Thyroid gland (tissue), 4 donors: ENCODE data around the gene EMILIN1. TPM values are rescaled to one million over a fixed set of nuclear protein-coding genes. Genes with fewer than 3 reads are reported as not detected.
"Not testable (repeated sequence)": the region's sequence is repeated elsewhere in the genome, so short reads cannot be mapped to it uniquely, and the experiment has no call there.

Experiments used
- DNase-seq, 2 donors: peaks; one replicate each; pipeline ENCODE4 v3.0.0-alpha.2; 2019
- H3K27ac ChIP-seq, 3 donors: fragments of 200-600 bp; sonication (generic); 1 replicate in 2 of 3; 2 replicates in 1 of 3; pipeline ENCODE4 v1.5.1; 2016 to 2019; ENCODE audit warnings: mild to moderate bottlenecking in 1 of 3, moderate library complexity in 1 of 3
- H3K27me3 ChIP-seq: fragments of 200-600 bp; sonication (generic); one replicate; pipeline ENCODE4 v1.5.1; 2019
- H3K36me3 ChIP-seq, 2 donors: fragments of 200-600 bp; sonication (generic); one replicate each; pipeline ENCODE4 v1.5.1; 2016 to 2019
- H3K4me1 ChIP-seq, 2 donors: fragments of 200-600 bp; sonication (generic); one replicate each; pipeline ENCODE4 v1.5.1; 2017 to 2019
- H3K4me3 ChIP-seq, 3 donors: fragments of 200-600 bp; sonication (generic); replicated peaks in 1 of 3; 1 replicate in 2 of 3; 2 replicates in 1 of 3; pipeline ENCODE4 v1.5.1; 2016; ENCODE audit warnings: mild to moderate bottlenecking in 1 of 3
- H3K9me3 ChIP-seq: fragments of 200-600 bp; sonication (generic); one replicate; pipeline ENCODE4 v1.5.1; 2017
- POLR2A ChIP-seq, 2 donors: fragments of 450-650 bp; IDR thresholded peaks; one replicate each; pipeline ENCODE4 v1.6.1; 2017; ENCODE audit warnings: antibody characterized with exemption in 2 of 2, mild to moderate bottlenecking in 2 of 2, moderate library complexity in 1 of 2
- WGBS, 2 donors: methylation state at CpG; one replicate each; pipeline ENCODE4 v1.1.5; 2017; 5-methylcytosine and 5-hydroxymethylcytosine counted together
- intact Hi-C: fragments of 100-400 bp; cut with DNase I; formaldehyde crosslinking; loops from one replicate; pipeline ENCODE4 v1.15.1; 2023
- total RNA-seq, 4 donors: library from RNA; depleted of rRNA; stranded (reverse); fragments of >200 nt; gene quantifications; one replicate each; pipeline ENCODE4 v1.2.3, GENCODE V29; 2016
- TF ChIP-seq, protein P1 (sequence below), 6 experiments: fragments of 200-600 bp in 3 of 6; fragments of 450-650 bp in 3 of 6; sonication (generic) in 3 of 6; IDR thresholded peaks; one replicate each; pipeline ENCODE4 v1.5.1; 2016 to 2019; ENCODE audit warnings: antibody characterized with exemption in 6 of 6, mild to moderate bottlenecking in 2 of 6, inconsistent platforms in 1 of 6, moderate library complexity in 1 of 6

The EMILIN1 gene
- total RNA-seq, 4 donors from 2014 or later: 18.6 to 45.4 (median 29.3) TPM

DNA sequence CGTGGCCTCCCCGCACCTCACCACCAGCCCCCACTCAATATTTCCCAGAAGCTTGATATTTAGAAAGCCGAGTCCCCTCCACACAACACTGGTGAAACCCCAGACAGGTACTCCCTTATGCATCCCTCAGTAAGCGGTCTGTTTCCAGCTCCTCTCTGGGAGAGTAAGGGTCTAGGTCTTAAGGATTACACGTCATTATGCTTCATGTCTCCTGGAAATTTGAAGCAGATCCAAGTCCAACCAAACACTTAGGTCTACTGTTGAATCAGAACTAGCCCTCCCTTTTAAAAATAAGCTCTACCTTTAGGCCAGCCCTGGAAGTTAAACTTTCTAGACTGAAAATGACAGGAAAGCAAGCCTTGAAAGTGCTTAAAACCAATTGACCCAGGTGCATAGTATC is 5.5 kb upstream of the EMILIN1 start:
- DNase-seq: no peak
- H3K27ac ChIP-seq: peak overlapping the region in 2 of 3 donors; percentile 44 to 81
- H3K27me3 ChIP-seq: no peaks in the 10 kb centered on the region
- peaks cover 0 to 5% of the 10 kb centered on the region in 2 donors for H3K36me3 ChIP-seq
- TF ChIP-seq POLR2A (IDR thresholded peaks at IDR 0.05): no peak
- TF ChIP-seq, protein P1, sequence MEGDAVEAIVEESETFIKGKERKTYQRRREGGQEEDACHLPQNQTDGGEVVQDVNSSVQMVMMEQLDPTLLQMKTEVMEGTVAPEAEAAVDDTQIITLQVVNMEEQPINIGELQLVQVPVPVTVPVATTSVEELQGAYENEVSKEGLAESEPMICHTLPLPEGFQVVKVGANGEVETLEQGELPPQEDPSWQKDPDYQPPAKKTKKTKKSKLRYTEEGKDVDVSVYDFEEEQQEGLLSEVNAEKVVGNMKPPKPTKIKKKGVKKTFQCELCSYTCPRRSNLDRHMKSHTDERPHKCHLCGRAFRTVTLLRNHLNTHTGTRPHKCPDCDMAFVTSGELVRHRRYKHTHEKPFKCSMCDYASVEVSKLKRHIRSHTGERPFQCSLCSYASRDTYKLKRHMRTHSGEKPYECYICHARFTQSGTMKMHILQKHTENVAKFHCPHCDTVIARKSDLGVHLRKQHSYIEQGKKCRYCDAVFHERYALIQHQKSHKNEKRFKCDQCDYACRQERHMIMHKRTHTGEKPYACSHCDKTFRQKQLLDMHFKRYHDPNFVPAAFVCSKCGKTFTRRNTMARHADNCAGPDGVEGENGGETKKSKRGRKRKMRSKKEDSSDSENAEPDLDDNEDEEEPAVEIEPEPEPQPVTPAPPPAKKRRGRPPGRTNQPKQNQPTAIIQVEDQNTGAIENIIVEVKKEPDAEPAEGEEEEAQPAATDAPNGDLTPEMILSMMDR (IDR thresholded peaks at IDR 0.05): no peak
- peaks cover 21 to 37% of the 10 kb centered on the region in 2 donors for H3K4me1 ChIP-seq
- H3K9me3 ChIP-seq: no peaks in the 10 kb centered on the region
- 72 to 76% methylated on average over 5 of the region's 5 CpGs for WGBS, 2 donors
- intact Hi-C loops: loop anchor here (5.0 kb wide), 1 partner anchor 41 kb away; the partner anchor contains the start of gene TMEM214
- no peak overlapping the region for H3K4me3 ChIP-seq

- intact Hi-C loops: loop anchor here (5.0 kb wide), 1 partner anchor 41 kb away; the partner anchor contains the start of gene TMEM214
- Histone ChIP-seq H3K27me3 (no peaks in the 10 kb centered on the region), H3K36me3 (peaks cover 0 to 3% of the 10 kb centered on the region in 2 donors), H3K9me3 (no peaks in the 10 kb centered on the region), H3K27ac (no peak overlapping the region), H3K4me3 (no peak overlapping the region), H3K4me1 (peaks cover 21 to 36% of the 10 kb centered on the region in 2 donors)
- TF ChIP-seq POLR2A (IDR thresholded peaks at IDR 0.05): no peak
- TF ChIP-seq, protein P1 (IDR thresholded peaks at IDR 0.05): no peak
- 60 to 79% methylated on average over 2 of the region's 2 CpGs for WGBS, 2 donors
- no peak for DNase-seq
These were observed 4.6 kb upstream of the EMILIN1 start for GRCh38 chr2:27073782-27074181.

GRCh38 chr2:27074738-27075565 is 3.5 kb upstream of the EMILIN1 start:
- Histone ChIP-seq H3K36me3 (no peaks in the 10 kb centered on the region), H3K4me1 (peaks cover 17 to 24% of the 10 kb centered on the region in 2 donors), H3K27ac (no peak overlapping the region), H3K27me3 (no peaks in the 10 kb centered on the region), H3K9me3 (no peaks in the 10 kb centered on the region), H3K4me3 (no peak overlapping the region)
- DNase-seq: peak; percentile 26 to 29
- TF ChIP-seq, protein P1 (IDR thresholded peaks at IDR 0.05): no peak
- no peak for TF ChIP-seq POLR2A (IDR thresholded peaks at IDR 0.05)
- 45 to 52% methylated on average over 4 of the region's 4 CpGs for WGBS, 2 donors
- intact Hi-C loops: loop anchor here (5.0 kb wide), 1 partner anchor 43 kb away; the partner anchor contains the start of gene TMEM214

DNA sequence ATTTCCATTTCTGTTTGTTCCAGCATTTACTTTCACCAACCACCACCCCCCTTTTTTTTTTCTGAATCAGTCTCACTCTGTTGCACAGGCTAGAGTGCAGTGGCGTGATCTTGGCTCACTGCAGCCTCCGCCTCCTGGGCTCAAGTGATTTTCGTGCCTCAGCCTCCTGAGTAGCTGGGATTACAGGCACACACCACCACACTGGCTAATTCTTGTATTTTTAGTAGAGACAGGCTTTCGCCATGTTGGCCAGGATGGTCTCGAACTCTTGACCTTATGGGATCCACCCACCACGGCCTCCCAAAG is 2.9 kb upstream of the EMILIN1 start:
- WGBS, 2 donors: 73 to 78% methylated on average over 6 of the region's 6 CpGs
- DNase-seq, H3K9me3 ChIP-seq, H3K36me3 ChIP-seq, intact Hi-C loops, H3K27ac ChIP-seq, H3K4me3 ChIP-seq, H3K27me3 ChIP-seq: not testable (repeated sequence)
- peaks cover 13 to 18% of the 10 kb centered on the region in 2 donors for H3K4me1 ChIP-seq

GRCh38 chr2:27076323-27076722 is 2.1 kb upstream of the EMILIN1 start:
- no peak for DNase-seq
- no peak overlapping the region for H3K27ac ChIP-seq
- no peaks in the 10 kb centered on the region for H3K9me3 ChIP-seq
- 84 to 87% methylated on average over 4 of the region's 4 CpGs for WGBS, 2 donors
- H3K36me3 ChIP-seq: no peaks in the 10 kb centered on the region
- no peak overlapping the region for H3K4me3 ChIP-seq
- TF ChIP-seq POLR2A (IDR thresholded peaks at IDR 0.05): no peak
- TF ChIP-seq, protein P1 (IDR thresholded peaks at IDR 0.05): no peak
- intact Hi-C loops: no loop called here
- H3K4me1 ChIP-seq: peaks cover 13 to 23% of the 10 kb centered on the region in 2 donors
- H3K27me3 ChIP-seq: no peaks in the 10 kb centered on the region
